K562 (cell line): ENCODE measurements around the gene EPS8. TPM values are rescaled to one million over a fixed set of nuclear protein-coding genes. Genes with fewer than 3 reads are reported as not detected.

Experiments used
- ATAC-seq: fragments of 200-7000 bp; cut with Tn5 transposase; 3 replicates; pipeline ENCODE4 v1.9.1; 2020; ENCODE audit warnings: moderate library complexity
- BruUV-seq: library from RNA; stranded (reverse); fragments of 400-500 nt; replicated peaks from 2 replicates; lab custom pipeline; 2021; lab: Mats Ljungman, UMichigan
- CTCF ChIA-PET: fragments of 300-600 bp; formaldehyde crosslinking; extraction: SDS; loops from one replicate; lab custom pipeline; 2021; ENCODE audit warnings: low intra/inter-chr PET ratio; lab: Yijun Ruan, JAX
- POLR2A ChIA-PET: fragments of 300-600, 350-650 bp; sonication (Branson Sonifier 250); formaldehyde crosslinking; extraction: SDS; loops from one replicate; lab custom pipeline; 2021; ENCODE audit warnings: antibody characterized with exemption, inconsistent platforms; lab: Yijun Ruan, JAX
- DNase-seq, 4 experiments: peaks; one replicate each; pipeline versions ENCODE4 v3.0.0 to v3.0.0-alpha.2; 2011 to 2018; ENCODE audit warnings: low spot score in 3 of 4, mixed read lengths in 3 of 4; ENCODE audit errors: extremely low read depth in 1 of 4
- FAIRE-seq: peaks from 2 replicates; lab custom pipeline; 2011; peaks lifted over from hg19 to GRCh38; lab: Jason Lieb, UNC
- H2AFZ ChIP-seq: 2 replicates; pipeline ENCODE4 v1.6.0; 2011; ENCODE audit warnings: low read depth, low read length, control low read depth, inconsistent platforms
- H3K27ac ChIP-seq: fragments of 200-600 bp; 3 replicates; pipeline ENCODE4 v1.8.0; 2011; ENCODE audit warnings: low read depth, mild to moderate bottlenecking, control low read depth, inconsistent platforms, low read length, moderate library complexity, mixed read lengths; ENCODE audit errors: extremely low read depth
- H3K27me3 ChIP-seq, 2 experiments: fragments of 300-600 bp in 1 of 2; 2 replicates in 1 of 2; 3 replicates in 1 of 2; pipeline versions ENCODE4 v1.6.0 to v1.8.0; 2011; ENCODE audit warnings: inconsistent platforms in 2 of 2, low read length in 2 of 2, mild to moderate bottlenecking in 1 of 2, mixed read lengths in 1 of 2, moderate library complexity in 1 of 2; ENCODE audit not compliant: control insufficient read depth in 2 of 2, insufficient read depth in 2 of 2
- H3K36me3 ChIP-seq: fragments of 300-600 bp; 3 replicates; pipeline ENCODE4 v1.8.0; 2011; ENCODE audit warnings: mild to moderate bottlenecking, low read length, inconsistent platforms; ENCODE audit not compliant: control insufficient read depth, insufficient read depth
- H3K4me1 ChIP-seq, 2 experiments: fragments of 200-600 bp in 1 of 2; replicated peaks in 1 of 2; 2 replicates in 1 of 2; 3 replicates in 1 of 2; pipeline versions ENCODE4 v1.5.1 to v1.8.0; 2011; ENCODE audit warnings: inconsistent platforms in 2 of 2, low read length in 2 of 2, mild to moderate bottlenecking in 1 of 2, mixed read lengths in 1 of 2, moderate library complexity in 1 of 2; ENCODE audit not compliant: control insufficient read depth in 2 of 2, insufficient read depth in 2 of 2
- H3K4me2 ChIP-seq: 2 replicates; pipeline ENCODE4 v1.6.1; 2011; ENCODE audit warnings: low read length, control low read depth, inconsistent platforms, mixed read lengths; ENCODE audit not compliant: insufficient read depth
- H3K4me3 ChIP-seq: fragments of 200-600 bp; sonication (generic), shearing (Covaris generic); 2 replicates; pipeline ENCODE4 v1.5.1; 2016; ENCODE audit warnings: control low read depth, inconsistent platforms
- H3K79me2 ChIP-seq: fragments of 200-600 bp; 3 replicates; pipeline ENCODE4 v1.8.0; 2011; ENCODE audit warnings: low read length, inconsistent platforms; ENCODE audit not compliant: control insufficient read depth, insufficient read depth
- H3K9ac ChIP-seq, 2 experiments: 2 replicates each; pipeline versions ENCODE4 v1.6.0 to v1.6.1; 2011; ENCODE audit warnings: low read depth in 2 of 2, low read length in 2 of 2, control low read depth in 1 of 2, inconsistent platforms in 1 of 2, mild to moderate bottlenecking in 1 of 2, mixed read lengths in 1 of 2; ENCODE audit not compliant: insufficient read depth in 1 of 2
- H3K9me1 ChIP-seq: one replicate; pipeline ENCODE4 v1.6.0; 2011; ENCODE audit warnings: inconsistent platforms, mild to moderate bottlenecking, low read length, moderate library complexity; ENCODE audit not compliant: control insufficient read depth, insufficient read depth
- H3K9me3 ChIP-seq: replicated peaks from 2 replicates; pipeline ENCODE4 v1.5.1; 2011; ENCODE audit warnings: low read depth, low read length, inconsistent platforms; ENCODE audit not compliant: control insufficient read depth, insufficient read depth
- H4K20me1 ChIP-seq: replicated peaks from 2 replicates; pipeline ENCODE4 v1.6.1; 2011; ENCODE audit warnings: low read length, inconsistent platforms, mixed read lengths; ENCODE audit not compliant: control insufficient read depth, insufficient read depth
- DNMT1 ChIP-seq: fragments of 450-650 bp; IDR thresholded peaks from 2 replicates; pipeline ENCODE4 v1.6.1; 2016; ENCODE audit warnings: antibody characterized with exemption, mild to moderate bottlenecking
- ETV1 ChIP-seq: fragments of 450-650 bp; conservative IDR thresholded peaks from 2 replicates; pipeline ENCODE4 v1.6.1; 2016; ENCODE audit warnings: missing genetic modification characterization, control low read depth, low read depth, missing compliant biosample characterization
- SPI1 ChIP-seq: IDR thresholded peaks from 2 replicates; pipeline ENCODE4 v1.6.1; 2011; ENCODE audit warnings: low read depth, low read length, control low read depth, borderline replicate concordance
- ZNF253 ChIP-seq: fragments of 250-450 bp; sonication (Bioruptor Pico); conservative IDR thresholded peaks from 2 replicates; pipeline ENCODE4 v1.6.1; 2021; ENCODE audit warnings: mild to moderate bottlenecking
- WGBS: fragments of 100-300 bp; shearing (Covaris generic); methylation state at CpG from one replicate; pipeline ENCODE4 v1.1.6; 2016; ENCODE audit warnings: low coverage, mixed read lengths; ENCODE audit not compliant: insufficient coverage; ENCODE audit errors: missing lambda C conversion rate; 5-methylcytosine and 5-hydroxymethylcytosine counted together
- in situ Hi-C: fragments of 300-500 bp; cut with MboI; formaldehyde crosslinking; loops from 4 replicates; pipeline ENCODE4 v1.15.0; 2018; ENCODE audit warnings: inconsistent platforms, mixed read lengths
- intact Hi-C: fragments of 100-400 bp; cut with micrococcal nuclease; formaldehyde crosslinking; loops from 2 replicates; pipeline ENCODE4 v1.14.2; 2022
- polyA plus RNA-seq, 8 experiments: library from polyadenylated mRNA; depleted of rRNA in 4 of 8; stranded (reverse) in 5 of 8; unstranded in 3 of 8; fragments of >200 nt; fragmentation: Nextera tagmentation in 2 of 8; fragmentation: Illumina TruSeq in 1 of 8; extraction: Ambion mirVana in 2 of 8; extraction: Trizol in 1 of 8; gene quantifications; 2 replicates each; pipeline versions ENCODE4 v1.2.1 to v1.2.3, GENCODE V29; 2011 to 2014; ENCODE audit warnings: inconsistent platforms in 1 of 8, missing spikeins in 1 of 8
- total RNA-seq, 7 experiments: library from RNA; depleted of rRNA in 6 of 7; stranded (reverse); fragments of >200 nt in 6 of 7; fragmentation: Illumina TruSeq in 2 of 7; extraction: Trizol in 2 of 7; gene quantifications; 2 replicates each; pipeline versions ENCODE4 v1.2.1 to v1.2.3, GENCODE V29; 2011 to 2021; ENCODE audit warnings: low replicate concordance in 1 of 7
- TF ChIP-seq, protein P1 (sequence below): fragments of 450-650 bp; conservative IDR thresholded peaks from 2 replicates; pipeline ENCODE4 v1.6.1; 2016; ENCODE audit warnings: missing genetic modification characterization, low read depth, mild to moderate bottlenecking, control low read depth, missing compliant biosample characterization

Gene EPS8
- total and polyA plus RNA-seq, 9 of the 15 experiments (the other 6 are each of a cell fraction or from before 2014, with no cell fraction given), result 0.10 to 1.9 (median 0.33) TPM

DNA sequence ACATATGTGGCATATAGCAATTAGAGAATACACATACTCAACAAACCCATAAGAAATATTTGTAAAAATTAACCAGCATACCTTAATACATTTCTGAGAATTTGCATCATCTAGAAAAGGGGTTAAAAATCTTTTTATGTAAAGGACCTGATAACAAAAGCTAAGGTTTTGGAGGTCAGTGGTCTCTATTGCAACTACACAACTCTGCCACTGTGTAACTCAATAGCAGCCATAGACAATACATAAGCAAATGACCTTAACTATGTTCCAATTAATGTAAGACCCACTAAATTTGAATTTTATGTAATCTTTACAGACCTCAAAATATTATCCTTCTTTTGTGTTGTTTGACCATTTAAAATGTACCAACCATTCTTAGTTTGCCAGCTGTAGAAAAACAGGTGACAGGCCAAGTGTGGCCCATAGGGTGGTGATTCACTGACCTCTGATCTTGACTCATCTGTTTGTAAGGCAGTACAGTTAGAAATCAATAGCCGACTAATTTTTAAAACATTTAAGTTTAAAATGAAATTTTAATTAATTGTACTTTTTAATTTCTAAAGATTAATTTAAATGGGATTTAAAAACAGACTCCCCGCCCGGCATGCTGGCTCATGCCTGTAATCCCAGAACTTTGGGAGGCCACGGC is 7.4 kb upstream of the EPS8 start (continued):
- TF ChIP-seq ZNF253, result no peak
- TF ChIP-seq, all 486 proteins: peak for 0

DNA sequence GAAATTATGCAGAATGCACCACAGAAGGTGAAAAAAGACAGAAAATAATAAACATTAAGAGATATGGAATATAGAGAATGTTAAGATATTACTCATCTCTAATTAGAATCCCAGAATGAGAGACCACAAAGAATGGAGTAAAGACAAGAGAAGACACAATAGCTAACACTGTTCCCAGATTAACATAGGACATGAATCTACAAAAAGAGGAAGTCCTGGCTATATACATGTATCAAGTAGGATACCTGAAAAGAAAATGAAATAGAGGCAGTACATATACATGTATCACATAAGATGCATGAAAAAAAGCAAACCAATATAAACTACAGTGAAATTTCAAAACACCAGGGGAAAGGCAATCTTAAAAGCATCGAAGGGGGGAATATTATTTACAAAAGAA is 5.6 kb upstream of the EPS8 start:
- intact Hi-C loops, result no loop called here
- no peak for FAIRE-seq

More for the DNA sequence above, 5.6 kb upstream of the EPS8 start:
- no TSS peak for BruUV-seq
- no peak overlapping the region for H2AFZ ChIP-seq
- no peaks in the 10 kb centered on the region for H4K20me1 ChIP-seq
- no peak overlapping the region for H3K4me3 ChIP-seq
- 0% methylated on average over 1 of the region's 1 CpG for WGBS
- ATAC-seq (no peak), DNase-seq (no peak)
- no peak overlapping the region for H3K27ac ChIP-seq
- H3K79me2 ChIP-seq, result no peaks in the 10 kb centered on the region
- H3K4me2 ChIP-seq, result no peak overlapping the region
- in situ Hi-C loops, result no loop called here
- no peak for TF ChIP-seq DNMT1
- TF ChIP-seq, protein P1, sequence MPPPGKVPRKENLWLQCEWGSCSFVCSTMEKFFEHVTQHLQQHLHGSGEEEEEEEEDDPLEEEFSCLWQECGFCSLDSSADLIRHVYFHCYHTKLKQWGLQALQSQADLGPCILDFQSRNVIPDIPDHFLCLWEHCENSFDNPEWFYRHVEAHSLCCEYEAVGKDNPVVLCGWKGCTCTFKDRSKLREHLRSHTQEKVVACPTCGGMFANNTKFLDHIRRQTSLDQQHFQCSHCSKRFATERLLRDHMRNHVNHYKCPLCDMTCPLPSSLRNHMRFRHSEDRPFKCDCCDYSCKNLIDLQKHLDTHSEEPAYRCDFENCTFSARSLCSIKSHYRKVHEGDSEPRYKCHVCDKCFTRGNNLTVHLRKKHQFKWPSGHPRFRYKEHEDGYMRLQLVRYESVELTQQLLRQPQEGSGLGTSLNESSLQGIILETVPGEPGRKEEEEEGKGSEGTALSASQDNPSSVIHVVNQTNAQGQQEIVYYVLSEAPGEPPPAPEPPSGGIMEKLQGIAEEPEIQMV (tag), result no peak
- TF ChIP-seq ETV1 (tag), result no peak
- TF ChIP-seq SPI1, result 0 out of 2 replicates have a peak, but pooled peaks have one; percentile 4
- no peaks in the 10 kb centered on the region for H3K27me3 ChIP-seq
- ChIA-PET CTCF (no interaction called here), POLR2A (no interaction called here)
- no peaks in the 10 kb centered on the region for H3K9me1 ChIP-seq
- no peak overlapping the region for H3K9ac ChIP-seq
- no peaks in the 10 kb centered on the region for H3K4me1 ChIP-seq
- H3K36me3 ChIP-seq, result no peaks in the 10 kb centered on the region
- H3K9me3 ChIP-seq, result no peaks in the 10 kb centered on the region
